Coronary artery (tissue), 2 donors: ENCODE data around the gene HEYL.

ENCODE experiments used
- DNase-seq: peaks from one replicate; pipeline ENCODE4 v3.0.0-alpha.2; 2017; ENCODE audit warnings: low spot score
- H3K27ac ChIP-seq, 2 donors: fragments of 200-600 bp; sonication (generic); one replicate each; pipeline ENCODE4 v1.5.1; 2016 to 2019
- H3K4me3 ChIP-seq: fragments of 200-600 bp; sonication (generic); 2 replicates; pipeline ENCODE4 v1.5.1; 2016; ENCODE audit warnings: mild to moderate bottlenecking, moderate library complexity
- CTCF ChIP-seq: fragments of 200-600 bp; sonication (generic); IDR thresholded peaks from one replicate; pipeline ENCODE4 v1.5.1; 2019; ENCODE audit warnings: antibody characterized with exemption

Gene HEYL

GRCh38 chr1:39635205-39635870, 4.1 kb downstream of the HEYL start:
- H3K4me3 ChIP-seq: peak overlapping the region; percentile 78
- peak overlapping the region; percentile 90 to 96 for H3K27ac ChIP-seq
- no peak for TF ChIP-seq CTCF
- DNase-seq: peak; percentile 92

- peak overlapping the region; percentile 90 to 96 for H3K27ac ChIP-seq
- DNase-seq: no peak
- H3K4me3 ChIP-seq: peak overlapping the region; percentile 78
- TF ChIP-seq CTCF: no peak
Measured at GRCh38 chr1:39633422-39633821, 6.0 kb downstream of the HEYL start.

- Histone ChIP-seq H3K4me3 (peak overlapping the region; percentile 78), H3K27ac (peak overlapping the region; percentile 90 to 96)
- DNase-seq: peak; percentile 91
- no peak for TF ChIP-seq CTCF
Measured at GRCh38 chr1:39632682-39633417, 6.6 kb downstream of the HEYL start.

GRCh38 chr1:39632323-39632681, 7.1 kb downstream of the HEYL start:
- Histone ChIP-seq H3K27ac (peak overlapping the region; percentile 90 to 96), H3K4me3 (peak overlapping the region; percentile 78)

GRCh38 chr1:39631361-39632322, 7.8 kb downstream of the HEYL start:
- H3K27ac ChIP-seq: peak overlapping the region; percentile 90 to 96
- H3K4me3 ChIP-seq: peak overlapping the region; percentile 78

More at GRCh38 chr1:39632323-39632681, 7.1 kb downstream of the HEYL start:
- no peak for TF ChIP-seq CTCF
- no peak for DNase-seq

More at GRCh38 chr1:39631361-39632322, 7.8 kb downstream of the HEYL start:
- DNase-seq: no peak
- no peak for TF ChIP-seq CTCF
